ENCODE results near the gene BRMS1L.
A peak's percentile ranks its signal among the peaks of the same experiment; 100 is the strongest.
"Not testable (repeated sequence)": the region's sequence is repeated elsewhere in the genome, so short reads cannot be mapped to it uniquely, and the experiment has no call there.

BRMS1L gene

DNA sequence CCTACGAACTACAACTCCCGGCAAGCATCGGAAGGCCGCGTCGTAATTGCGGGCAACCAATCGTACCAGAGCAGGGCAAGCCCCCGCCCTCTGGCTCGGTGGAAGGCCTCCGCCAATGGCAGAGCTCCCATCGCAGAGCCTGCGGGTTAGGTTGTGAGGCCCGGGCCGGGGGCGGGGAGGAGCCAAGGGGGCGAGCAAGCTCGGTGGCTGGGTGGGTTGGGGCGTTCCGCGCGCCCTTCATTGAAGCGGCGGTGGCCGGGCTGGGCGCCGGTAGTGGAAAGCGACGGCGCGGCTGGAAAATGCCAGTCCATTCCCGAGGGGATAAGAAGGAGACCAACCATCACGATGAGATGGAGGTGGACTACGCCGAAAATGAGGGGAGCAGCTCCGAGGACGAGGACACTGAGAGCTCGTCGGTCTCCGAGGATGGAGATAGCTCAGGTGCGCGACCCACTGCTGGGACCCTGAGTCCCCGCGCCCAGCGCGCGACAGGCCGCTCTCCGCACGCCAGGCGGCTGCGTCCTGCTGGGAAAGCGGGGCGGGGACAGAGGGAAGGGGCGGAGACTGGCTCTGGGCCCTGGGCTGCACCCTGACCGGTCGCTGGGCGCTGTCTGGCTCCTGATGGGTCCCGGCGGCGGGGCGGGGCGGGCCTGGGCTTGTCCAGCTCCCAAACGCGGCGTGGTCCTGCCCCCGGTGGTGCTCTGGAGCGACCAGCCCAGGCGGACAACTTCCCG lies at the start of gene BRMS1L:
Gene BRMS1L, plus strand, starts transcription at position 121 of the 734 bp plus-strand sequence. Its CDS starts 179 bp downstream, at position 300.
- FAIRE-seq = peak; percentile 98

- FAIRE-seq = peak; percentile 41
These were observed 49.3 kb upstream of the BRMS1L start for GRCh38 chr14:35776823-35777222.

DNA sequence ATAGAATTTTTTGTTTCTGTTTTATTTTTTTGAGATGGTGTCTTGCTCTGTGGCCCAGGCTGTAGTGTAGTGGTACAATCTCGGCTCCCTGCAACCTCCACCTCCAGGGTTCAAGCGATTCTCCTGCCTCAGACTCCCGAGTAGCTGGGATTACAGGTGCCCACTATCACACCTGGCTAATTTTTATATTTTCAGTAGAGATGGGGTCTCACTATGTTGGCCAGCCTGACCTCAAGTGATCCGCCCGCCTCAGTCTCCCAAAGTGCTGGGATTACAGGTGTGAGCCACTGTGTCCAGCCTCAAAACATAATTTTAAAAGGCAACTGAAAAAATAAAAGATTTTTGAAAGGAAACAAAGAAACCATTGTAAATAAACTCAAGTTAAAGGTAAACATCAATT lies 48.6 kb upstream of the BRMS1L start:
- FAIRE-seq = not testable (repeated sequence)

DNA sequence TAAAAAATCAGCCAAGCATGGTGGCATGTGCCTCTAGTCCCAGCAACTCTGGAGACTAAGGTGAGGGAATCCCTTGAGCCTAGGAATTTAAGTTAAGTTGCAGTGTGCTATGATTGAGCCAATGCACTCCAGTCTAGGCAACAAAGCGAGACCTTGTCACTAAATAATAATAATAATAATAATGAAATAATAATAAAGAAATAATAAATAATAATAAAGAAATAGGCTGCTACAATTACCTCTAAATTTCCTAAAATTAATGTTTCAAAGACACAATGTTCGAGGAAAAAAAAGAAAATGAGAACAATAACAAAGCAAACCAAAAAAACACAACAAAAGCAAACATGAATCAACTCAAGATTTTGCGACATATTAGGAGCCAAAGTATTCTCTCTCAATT lies 46.8 kb upstream of the BRMS1L start:
- no peak for FAIRE-seq

DNA sequence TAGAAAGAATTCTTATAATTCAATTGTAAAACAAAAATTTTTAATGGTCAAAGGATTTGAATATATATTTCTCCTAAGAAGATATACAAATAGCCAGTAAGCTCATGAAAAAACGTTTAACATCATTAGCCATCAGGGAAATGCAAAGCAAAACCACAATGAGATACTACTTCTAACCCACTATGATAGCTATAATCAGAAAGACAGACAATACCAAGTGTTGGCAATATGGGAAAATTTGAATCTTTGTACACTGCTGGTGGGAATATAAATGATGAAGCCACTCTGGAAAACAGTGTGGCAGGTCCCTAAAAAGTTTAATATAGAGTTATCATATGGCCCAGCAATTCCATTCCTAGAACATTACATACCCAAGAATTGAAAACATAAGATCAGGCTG lies 42.4 kb upstream of the BRMS1L start:
- FAIRE-seq = no peak

DNA sequence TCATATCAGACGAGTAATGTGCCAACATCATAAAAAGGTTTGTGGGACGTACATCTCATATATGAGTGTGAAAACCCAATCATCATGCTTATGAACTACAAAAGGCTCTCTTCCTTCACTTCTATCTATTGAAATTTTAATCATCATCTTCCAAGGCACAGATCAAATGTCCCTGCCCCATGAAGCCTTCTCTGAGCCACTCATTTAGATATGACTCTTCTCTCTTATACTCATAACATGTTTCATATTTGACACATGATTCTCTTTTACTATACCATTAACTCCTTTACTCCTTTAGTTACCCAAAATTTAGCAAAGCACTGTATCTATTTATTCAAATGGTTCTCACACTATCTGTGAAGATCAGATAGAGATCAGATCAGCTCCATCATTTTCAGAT lies 39.3 kb upstream of the BRMS1L start:
- FAIRE-seq = no peak

DNA sequence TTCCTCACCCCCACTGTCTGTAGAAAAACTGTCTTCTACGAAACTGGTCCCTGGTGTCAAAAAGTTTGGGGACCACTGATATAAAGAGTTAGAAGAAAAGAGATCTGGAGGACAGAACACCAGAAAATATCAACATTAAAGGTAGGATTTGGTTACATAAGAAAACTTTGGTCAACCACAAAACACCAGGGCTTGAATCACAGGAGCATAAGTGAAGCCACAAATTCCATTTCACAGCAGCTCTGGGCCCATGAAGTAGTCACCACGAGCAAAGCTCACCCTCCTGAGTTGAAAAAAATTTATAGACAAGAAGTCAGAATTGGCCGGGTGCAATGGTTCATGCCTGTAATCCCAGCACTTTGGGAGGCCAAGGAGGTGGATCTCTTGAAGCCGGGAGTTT lies 36.5 kb upstream of the BRMS1L start:
- FAIRE-seq = no peak

DNA sequence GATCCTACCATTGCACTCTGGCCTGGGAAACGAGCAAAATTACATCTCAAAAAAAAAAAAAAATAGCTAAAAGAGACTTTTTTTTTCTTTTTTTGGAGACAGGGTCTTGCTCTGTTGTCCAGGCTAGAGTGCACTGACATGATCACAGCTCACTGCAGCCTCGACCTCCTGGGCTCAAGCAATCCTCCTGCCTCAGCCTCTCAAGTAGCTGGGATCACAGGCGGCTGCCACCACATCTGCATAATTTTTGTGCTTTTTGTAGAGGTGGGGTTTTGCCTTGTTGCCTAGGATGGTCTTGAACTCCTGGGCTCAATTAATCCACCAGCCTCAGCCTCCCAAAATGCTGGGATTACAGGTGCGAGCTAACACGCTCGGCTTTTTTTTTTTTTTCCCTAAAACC lies 28.3 kb upstream of the BRMS1L start:
- no peak for FAIRE-seq

GRCh38 chr14:35806006-35806907 lies 19.9 kb upstream of the BRMS1L start:
- no peak for FAIRE-seq

DNA sequence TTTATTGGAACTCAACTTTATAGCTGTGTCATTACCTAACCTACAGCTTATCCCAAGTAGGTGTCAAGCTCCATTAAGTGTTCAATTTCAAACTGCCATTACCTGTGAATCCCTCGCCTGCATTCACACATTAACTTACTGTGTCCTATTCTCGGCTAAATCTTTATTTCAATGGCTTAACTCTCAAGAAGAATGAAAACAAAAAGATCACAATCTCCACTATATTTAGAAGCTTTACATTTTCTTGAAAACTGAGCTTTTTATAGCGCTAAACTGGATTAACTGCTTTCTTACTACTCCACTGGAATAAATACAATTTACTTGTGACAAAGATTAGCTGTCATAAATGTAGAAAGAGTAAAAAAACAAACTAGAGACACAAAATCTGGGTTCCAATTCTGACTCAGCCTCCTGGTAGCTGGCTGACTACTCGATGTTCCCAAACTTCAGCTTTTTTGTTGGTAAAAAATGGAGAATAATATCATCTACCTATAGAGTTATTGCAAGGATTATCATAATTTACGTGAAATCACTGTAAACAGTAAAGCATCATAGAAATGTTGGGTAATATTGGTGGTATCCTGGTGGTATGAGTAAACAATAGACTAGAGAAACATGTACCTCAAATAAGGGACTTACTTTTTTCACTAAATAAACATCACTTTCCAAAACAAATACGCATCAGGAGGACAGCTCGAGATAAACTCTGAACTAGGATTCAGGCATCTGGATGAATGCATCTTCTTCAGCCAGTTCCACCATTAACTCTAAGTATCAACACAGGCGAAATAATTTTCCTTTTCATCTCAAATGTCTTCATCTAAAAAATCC lies 18.8 kb upstream of the BRMS1L start:
- no peak for FAIRE-seq

DNA sequence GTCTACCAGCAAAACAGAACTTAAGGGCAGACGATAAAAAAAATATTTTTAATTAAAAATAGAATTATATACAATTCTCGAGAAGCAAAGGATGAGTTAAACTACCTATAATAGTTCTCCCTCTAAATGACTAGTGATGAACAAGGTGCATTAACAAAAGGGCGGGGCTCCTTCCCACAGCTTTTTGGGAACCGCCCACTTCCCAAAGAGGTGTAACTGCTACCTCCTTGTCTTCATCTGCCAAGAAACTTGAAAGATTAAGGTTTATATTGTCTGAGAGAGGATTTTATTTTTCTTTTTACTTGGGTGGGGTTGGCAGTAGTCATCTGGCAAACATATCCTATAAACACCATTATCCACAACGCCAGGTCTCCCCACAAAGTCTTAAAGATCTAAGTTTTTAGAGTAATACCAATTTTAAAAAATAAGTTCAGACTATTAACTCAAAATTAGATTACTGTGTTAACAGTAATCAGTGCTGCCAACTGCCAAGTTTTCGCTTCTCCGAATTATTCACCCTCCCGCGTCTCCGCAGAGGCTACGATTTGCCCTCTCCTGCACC lies 18.0 kb upstream of the BRMS1L start:
- FAIRE-seq = no peak

- FAIRE-seq = peak; percentile 68
These were observed 17.2 kb upstream of the BRMS1L start, which contains the start of gene RALGAPA1 for GRCh38 chr14:35808638-35809563. RALGAPA1 (minus strand) TSS chr14:35809295; CDS start chr14:35808835, 460 bp downstream.

- no peak for FAIRE-seq
These were observed 16.5 kb upstream of the BRMS1L start for GRCh38 chr14:35809597-35809996.

DNA sequence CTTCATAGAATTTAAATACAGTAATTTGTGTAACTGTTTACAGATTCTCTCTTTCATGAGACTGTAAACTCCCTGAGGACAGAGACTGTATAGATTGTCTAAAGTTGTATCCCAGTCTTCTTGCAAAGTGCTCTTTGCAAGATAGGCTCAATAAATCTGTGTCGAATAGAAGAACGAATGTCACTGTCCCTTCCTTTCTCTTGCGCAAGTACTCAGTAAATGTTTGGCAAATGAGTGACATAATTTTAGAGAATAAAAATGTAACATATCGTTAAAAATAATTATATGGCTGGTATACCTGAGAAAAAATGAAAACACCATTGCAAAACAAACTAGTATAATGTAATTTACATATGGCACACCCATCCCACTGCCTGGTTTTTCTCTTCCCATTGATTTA lies 15.2 kb upstream of the BRMS1L start:
- FAIRE-seq = no peak

GRCh38 chr14:35814371-35815005 lies 11.7 kb upstream of the BRMS1L start:
- FAIRE-seq = peak; percentile 61

DNA sequence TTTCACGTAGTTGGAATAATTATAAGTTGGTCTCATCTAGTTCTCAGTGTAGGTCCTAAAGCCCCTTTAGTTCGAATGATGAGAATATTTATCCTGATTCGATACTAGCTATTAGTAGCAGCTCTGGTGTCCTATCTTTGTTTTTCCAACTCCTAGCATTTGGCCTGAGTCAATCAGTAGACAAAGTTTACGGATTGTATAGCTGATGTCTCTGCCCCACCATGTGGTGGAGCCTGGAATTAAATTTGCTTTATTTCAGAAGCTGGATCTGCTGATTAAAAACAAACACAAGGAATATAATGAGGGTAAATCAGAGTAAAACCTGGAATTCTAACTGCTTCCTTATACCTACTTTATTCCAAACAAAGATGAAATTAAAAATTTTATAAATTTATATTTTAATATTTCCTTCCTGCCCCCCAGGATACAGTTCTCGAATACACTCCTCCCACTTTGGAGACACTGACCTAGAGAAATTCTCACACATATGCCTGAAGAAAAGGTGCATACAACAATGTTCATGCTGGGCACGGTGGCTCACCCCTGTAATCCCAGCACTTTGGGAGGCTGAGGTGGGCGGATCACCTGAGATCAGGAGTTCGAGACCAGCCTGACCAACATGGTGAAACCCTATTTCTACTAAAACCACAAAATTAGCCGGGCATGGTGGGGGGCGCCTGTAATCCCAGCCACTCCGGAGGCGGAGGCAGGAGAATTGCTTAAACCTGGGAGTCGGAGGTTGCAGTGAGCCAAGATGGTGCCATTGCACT lies 7.6 kb upstream of the BRMS1L start:
- peak; percentile 87 for FAIRE-seq

DNA sequence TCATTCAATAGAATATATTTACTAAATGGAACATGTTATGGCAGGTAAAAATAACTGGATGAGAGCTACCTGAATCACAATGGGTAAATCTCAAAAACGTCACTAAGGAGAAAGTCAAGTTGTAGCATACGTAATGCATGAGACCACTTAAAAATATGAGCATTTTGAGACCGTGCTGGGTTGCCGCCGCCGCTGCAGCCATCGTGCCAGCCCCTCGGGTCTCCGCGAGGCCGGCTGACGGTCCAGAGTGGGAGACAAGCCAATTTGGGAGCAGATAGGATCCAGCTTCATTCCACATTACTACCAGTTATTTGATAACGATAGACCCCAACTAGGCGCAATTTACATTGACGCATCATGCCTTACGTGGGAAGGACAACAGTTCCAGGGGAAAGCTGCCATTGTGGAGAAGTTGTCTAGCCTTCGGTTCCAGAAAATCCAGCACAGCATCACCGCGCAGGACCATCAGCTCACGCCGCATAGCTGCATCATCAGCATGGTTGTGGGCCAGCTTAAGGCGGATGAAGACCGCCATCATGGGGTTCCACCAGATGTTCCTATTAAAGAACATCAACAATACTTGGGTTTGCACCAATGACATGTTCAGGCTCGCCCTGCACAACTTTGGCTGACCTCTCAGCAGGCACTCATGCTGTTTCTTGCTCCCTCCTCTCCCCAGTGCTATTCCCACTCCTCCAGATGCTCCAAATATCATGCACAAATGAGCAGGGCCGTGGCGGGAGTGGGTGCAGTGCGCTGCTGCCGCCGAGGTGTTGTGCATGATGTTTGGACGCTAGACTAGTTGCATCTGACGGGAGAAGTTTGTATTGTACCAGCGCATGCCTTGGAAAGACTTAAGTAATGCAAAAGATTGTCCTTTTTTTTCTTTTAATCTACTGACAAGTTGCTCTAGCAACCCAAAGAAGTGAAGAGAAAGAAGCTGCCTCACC lies 6.3 kb upstream of the BRMS1L start:
- no peak for FAIRE-seq

DNA sequence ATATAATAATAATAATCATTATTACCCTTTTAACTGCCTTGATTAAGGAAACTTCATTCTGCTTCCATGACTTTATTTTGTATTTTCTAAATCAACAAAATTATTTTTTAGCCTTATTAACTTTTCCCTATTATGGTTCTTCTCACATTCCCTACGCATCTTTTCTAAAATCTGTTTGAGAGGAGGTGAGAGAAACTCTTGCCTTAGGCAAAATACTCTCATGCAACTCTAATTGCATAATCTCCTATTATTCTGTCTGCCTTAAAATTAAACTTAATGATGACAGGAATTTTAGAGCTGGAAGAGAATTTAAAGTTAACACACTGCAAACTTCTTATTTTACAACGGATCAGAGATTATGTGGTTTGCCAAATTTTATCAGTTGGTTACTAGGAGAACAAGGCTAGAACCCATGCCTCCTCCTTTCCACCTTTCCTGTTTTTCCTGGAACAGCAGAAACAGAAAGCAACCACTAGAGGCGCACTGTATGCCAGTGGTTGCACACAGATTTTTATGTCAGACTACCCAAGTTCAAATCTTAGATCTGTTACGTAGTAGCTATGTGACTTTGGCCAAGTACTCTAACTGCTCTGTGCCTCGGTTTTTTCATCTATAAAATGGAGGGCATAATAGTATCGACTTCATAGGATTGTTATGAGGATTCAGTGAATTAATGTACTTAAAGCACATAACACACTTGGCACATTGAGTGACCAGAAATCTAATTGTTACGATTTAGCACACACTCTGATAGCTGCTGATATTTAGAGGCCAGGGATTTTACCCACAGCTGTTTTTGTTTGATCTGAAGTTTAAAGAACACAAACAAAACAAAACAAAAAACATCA lies 4.3 kb upstream of the BRMS1L start:
- no peak for FAIRE-seq
